Activated naive CD8-positive, alpha-beta T cell (primary cell): ENCODE measurements around the gene RPUSD1.
"Not testable (repeated sequence)": the region's sequence is repeated elsewhere in the genome, so short reads cannot be mapped to it uniquely, and the experiment has no call there.

ENCODE experiments used
- H3K27ac Mint-ChIP-seq: one replicate; pipeline ENCODE4 v1.8.0; 2021; ENCODE audit warnings: mixed read lengths
- H3K27me3 Mint-ChIP-seq: one replicate; pipeline ENCODE4 v1.8.0; 2021; ENCODE audit warnings: mixed read lengths
- H3K36me3 Mint-ChIP-seq: one replicate; pipeline ENCODE4 v1.8.0; 2021; ENCODE audit warnings: mixed read lengths
- H3K4me1 Mint-ChIP-seq: one replicate; pipeline ENCODE4 v1.8.0; 2021; ENCODE audit warnings: low read depth, mixed read lengths
- H3K4me3 Mint-ChIP-seq: one replicate; pipeline ENCODE4 v1.8.0; 2021; ENCODE audit warnings: mild to moderate bottlenecking, mixed read lengths
- H3K9me3 Mint-ChIP-seq: one replicate; pipeline ENCODE4 v1.8.0; 2021; ENCODE audit warnings: low read depth, mixed read lengths

RPUSD1 gene

DNA sequence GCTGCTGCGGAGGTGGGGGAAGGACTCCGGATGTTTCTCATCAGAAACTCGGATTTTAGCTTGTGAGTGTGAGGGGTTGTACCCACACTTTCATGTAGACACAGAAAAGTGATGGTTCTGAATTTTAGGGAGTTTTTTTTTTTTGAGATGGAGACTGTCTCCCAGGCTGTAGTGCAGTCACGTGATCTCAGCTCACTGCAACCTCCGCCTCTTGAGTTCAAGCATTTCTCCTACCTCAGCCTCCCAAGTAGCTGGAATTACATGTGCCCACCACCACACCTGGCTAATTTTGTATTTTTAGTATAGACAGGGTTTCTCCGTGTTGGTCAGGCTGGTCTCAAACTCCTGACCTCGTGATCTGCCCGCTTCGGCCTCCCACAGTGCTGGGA, 34.7 kb upstream of the RPUSD1 start:
- peaks cover 11% of the 10 kb centered on the region for H3K4me1 Mint-ChIP-seq

DNA sequence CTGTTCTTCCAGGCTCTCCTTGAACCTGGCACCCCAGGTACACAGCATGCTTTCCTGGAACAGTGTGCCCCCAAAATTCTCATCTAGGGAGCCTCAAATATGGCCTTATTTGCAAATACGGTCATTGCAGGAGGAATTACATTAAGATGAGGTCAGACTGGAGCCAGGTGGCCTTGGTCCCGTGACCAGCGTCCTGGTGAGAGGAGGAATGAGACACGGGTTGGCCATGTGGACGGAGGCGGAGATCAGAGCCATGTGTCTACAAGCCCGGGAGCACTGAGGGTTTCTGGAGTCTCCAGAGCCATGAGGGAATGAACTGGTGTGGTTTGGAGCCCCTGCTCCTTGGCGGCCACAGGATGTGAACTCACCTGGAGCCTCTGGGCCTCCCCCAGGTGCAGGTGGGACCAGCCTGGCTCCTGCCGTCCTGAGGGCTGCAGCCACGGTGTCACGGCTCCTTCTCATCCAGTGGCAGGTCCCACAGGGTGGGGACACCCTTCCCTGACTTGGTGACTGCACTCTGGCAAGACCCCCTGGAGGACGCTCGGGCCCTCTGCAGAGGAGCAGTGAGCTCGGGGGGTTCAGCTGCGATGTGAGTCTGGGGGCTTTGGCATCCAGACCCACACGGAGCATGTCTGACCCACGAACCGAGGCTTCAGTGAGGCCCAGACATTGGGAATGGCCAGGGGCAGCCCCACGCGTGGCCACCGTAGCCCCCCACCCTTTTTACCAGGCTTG, 34.2 kb upstream of the RPUSD1 start:
- Mint-ChIP-seq H3K4me3 (no peak overlapping the region), H3K36me3 (no peaks in the 10 kb centered on the region), H3K9me3 (no peaks in the 10 kb centered on the region), H3K4me1 (peaks cover 11% of the 10 kb centered on the region), H3K27me3 (no peaks in the 10 kb centered on the region), H3K27ac (no peak overlapping the region)

More for the DNA sequence above, 34.7 kb upstream of the RPUSD1 start:
- Mint-ChIP-seq H3K9me3 (no peaks in the 10 kb centered on the region), H3K36me3 (no peaks in the 10 kb centered on the region), H3K27me3 (no peaks in the 10 kb centered on the region), H3K4me3 (no peak overlapping the region), H3K27ac (no peak overlapping the region)

DNA sequence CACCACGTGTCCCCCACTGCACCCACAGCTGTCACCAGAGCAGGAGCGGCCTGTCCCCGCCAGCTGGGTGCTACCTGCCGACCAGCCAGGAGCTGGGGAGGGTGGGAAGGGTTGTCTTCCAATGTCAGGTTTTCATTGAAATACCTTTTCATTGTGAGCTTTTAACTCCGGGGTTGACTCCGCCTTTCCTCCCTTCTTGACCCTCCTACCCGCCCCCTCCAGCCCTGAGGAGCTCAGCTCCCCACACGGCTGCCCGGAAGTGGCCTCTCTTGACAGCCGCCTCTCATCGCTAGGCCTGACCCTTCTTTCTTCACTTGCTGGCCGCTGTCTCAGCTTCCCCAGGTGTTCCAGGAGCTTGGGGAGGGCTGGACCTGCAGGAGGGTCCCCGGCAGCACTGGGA, 33.6 kb upstream of the RPUSD1 start:
- Mint-ChIP-seq H3K27ac (no peak overlapping the region), H3K4me3 (no peak overlapping the region), H3K9me3 (no peaks in the 10 kb centered on the region), H3K27me3 (no peaks in the 10 kb centered on the region), H3K4me1 (peaks cover 11% of the 10 kb centered on the region), H3K36me3 (no peaks in the 10 kb centered on the region)

DNA sequence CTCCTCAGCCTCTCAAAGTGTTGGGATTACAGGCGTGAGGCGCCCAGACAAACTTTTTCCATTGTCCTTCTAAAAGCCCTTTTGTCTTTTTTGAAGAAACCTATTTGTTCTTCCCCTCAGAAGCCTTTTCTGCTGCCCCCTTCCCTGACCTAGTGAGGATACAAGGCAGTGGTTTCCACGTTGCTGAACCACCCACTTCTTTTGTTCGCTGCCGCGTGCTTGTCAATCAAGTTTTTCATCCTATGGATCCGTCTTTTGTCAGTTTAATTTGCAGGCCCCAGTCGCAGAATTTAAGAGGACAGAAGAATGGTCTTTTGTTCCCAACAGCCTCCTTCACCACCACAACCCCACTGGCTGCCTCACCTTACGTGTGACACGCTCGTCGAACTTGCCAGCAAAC, 32.6 kb upstream of the RPUSD1 start:
- H3K4me3 Mint-ChIP-seq = no peak overlapping the region

DNA sequence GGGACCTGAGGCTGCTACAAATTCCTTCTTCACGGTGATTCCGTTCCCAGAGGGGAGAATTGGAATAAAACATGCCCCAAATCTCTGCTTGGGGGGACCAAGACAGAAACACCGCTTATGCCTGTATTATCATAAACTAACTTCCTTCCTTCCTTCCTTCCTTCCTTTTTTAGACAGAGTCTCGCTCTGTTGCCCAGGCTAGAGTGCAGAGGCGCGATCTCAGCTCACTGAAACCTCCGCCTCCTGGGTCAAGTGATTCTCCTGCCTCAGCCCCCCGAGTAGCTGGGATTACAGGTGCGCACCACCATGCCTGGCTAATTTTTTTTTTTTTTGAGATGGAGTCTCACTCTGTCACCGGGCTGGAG, 31.8 kb upstream of the RPUSD1 start:
- not testable (repeated sequence) for H3K36me3 Mint-ChIP-seq, H3K9me3 Mint-ChIP-seq, H3K27me3 Mint-ChIP-seq
- Mint-ChIP-seq H3K4me1 (peaks cover 11% of the 10 kb centered on the region), H3K27ac (peak overlapping the region; percentile 54), H3K4me3 (peak overlapping the region; percentile 57)

More for the DNA sequence above, 32.6 kb upstream of the RPUSD1 start:
- Mint-ChIP-seq H3K4me1 (peaks cover 11% of the 10 kb centered on the region), H3K27ac (no peak overlapping the region), H3K9me3 (no peaks in the 10 kb centered on the region), H3K36me3 (no peaks in the 10 kb centered on the region), H3K27me3 (no peaks in the 10 kb centered on the region)

DNA sequence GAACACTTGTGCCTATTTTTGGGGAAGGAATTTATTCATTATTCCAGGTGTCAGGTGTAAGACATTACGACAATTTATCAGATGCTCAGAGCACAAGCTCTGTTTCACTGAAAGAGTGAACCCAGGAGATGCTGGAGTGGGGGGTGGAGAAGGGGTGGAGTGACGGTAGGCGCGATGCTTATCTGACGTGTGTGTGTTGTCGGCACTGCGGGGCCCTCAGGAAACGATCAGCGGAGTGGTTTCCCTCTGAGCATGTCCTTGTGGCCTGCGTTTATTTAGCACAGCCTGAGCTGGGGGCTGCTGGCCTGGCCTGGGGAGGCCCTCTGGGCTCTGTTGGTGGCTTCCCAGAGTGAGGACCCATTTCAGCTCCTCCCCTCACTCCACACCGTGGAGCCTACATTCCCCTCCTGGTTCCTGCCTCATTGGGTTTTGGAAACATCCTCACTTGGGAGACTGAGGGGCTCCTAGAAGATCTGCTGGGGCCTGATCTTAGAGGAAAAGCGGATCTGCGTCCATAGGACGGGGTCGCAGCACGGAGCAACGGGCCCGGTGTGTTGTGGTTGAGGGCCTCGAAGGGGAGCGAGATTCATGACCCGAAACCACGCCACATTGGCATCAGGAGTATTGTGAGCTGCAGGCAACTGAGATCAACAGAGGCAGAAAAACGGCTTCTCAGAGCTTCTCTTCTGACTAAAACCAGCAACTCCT, 31.3 kb upstream of the RPUSD1 start:
- no peaks in the 10 kb centered on the region for H3K27me3 Mint-ChIP-seq
- H3K27ac Mint-ChIP-seq = peak overlapping the region; percentile 34
- H3K9me3 Mint-ChIP-seq = no peaks in the 10 kb centered on the region
- peaks cover 11% of the 10 kb centered on the region for H3K4me1 Mint-ChIP-seq
- H3K36me3 Mint-ChIP-seq = no peaks in the 10 kb centered on the region
- peak overlapping the region; percentile 57 for H3K4me3 Mint-ChIP-seq

DNA sequence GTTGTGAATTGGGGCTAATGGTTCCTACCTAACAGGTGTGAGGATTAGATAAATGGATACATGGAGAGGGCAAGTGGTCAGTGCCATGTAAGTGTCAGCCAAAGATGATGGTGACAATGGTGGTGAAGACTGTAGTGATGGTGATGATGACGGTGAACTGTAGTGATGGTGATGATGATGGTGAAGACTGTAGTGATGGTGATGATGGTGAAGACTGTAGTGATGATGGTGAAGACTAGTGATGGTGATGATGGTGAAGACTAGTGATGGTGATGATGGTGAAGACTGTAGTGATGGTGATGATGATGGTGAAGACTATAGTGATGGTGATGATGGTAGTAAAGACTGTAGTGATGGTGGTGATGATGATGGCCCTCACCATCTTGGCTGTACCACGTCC, 30.4 kb upstream of the RPUSD1 start:
- no peak overlapping the region for H3K4me3 Mint-ChIP-seq
- H3K36me3 Mint-ChIP-seq = no peaks in the 10 kb centered on the region
- no peak overlapping the region for H3K27ac Mint-ChIP-seq
- H3K4me1 Mint-ChIP-seq = peaks cover 13% of the 10 kb centered on the region
- H3K27me3 Mint-ChIP-seq = no peaks in the 10 kb centered on the region
- no peaks in the 10 kb centered on the region for H3K9me3 Mint-ChIP-seq

DNA sequence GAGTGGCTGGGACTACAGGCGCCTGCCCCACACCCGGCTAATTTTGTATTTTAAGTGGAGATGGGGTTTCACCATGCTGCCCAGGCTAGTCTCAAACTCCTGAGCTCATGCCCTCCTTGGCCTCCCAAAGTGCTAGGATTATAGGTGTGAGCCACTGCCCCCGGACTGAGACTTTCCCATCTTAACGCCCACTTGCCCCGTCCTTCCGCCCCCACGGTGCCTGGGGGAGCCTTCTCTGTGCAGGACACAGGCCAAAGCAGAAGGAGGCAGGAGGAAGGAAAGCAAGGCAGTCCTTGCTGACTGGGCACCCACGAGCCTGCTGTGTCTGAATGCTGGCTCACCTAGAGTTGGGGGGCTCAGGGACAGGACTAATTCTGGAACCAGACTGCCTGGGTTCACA, 30.0 kb upstream of the RPUSD1 start:
- no peaks in the 10 kb centered on the region for H3K36me3 Mint-ChIP-seq
- no peak overlapping the region for H3K27ac Mint-ChIP-seq
- H3K4me1 Mint-ChIP-seq = peaks cover 13% of the 10 kb centered on the region
- H3K4me3 Mint-ChIP-seq = no peak overlapping the region
- no peaks in the 10 kb centered on the region for H3K27me3 Mint-ChIP-seq
- H3K9me3 Mint-ChIP-seq = no peaks in the 10 kb centered on the region

DNA sequence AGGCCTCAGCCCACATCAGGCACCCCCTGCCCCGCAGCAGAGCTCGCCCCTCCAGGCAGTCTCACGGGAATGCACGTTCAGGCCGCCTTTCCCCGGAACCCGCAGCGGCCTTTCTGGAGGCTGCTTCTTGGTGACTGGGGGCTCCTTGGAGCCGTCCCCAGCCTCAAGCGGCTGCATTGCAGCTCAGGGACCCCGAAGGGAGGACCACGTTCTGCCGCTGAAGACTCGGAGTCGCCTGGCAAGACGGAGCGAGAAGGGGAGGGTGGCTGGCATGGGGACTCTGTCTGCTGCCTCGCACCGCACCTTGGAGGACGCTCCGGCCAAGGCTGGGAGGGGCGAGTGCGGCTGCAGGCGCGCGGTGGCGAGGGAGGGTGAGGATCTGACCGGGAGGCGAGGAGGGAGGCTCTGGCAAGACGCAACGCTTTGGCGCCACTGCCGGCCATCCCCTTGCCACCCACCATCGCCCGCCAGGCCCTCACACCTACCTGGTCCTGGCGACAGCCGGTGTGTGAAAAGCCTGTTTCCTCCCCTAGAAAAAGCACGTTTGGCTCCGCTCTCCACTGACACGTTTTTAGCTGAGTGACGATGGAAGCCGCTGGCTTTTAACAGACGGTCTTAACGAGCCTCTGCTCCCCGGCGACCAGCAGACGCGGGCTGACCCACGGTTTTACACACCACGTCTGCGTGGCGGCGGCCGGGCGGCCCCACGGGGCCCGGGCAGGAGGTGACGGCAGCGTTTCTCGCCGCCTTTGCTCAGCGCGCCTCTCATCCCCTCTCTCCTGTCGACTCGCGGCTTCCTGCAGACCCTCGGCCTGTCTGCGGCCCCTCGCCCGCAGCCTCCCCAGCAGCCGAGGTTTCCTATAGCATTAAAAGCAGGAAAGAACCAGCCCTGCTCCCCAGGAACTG, 29.1 kb upstream of the RPUSD1 start:
- H3K4me1 Mint-ChIP-seq = peaks cover 13% of the 10 kb centered on the region
- no peak overlapping the region for H3K27ac Mint-ChIP-seq
- peaks cover 2% of the 10 kb centered on the region for H3K27me3 Mint-ChIP-seq
- no peaks in the 10 kb centered on the region for H3K36me3 Mint-ChIP-seq
- no peak overlapping the region for H3K4me3 Mint-ChIP-seq
- no peaks in the 10 kb centered on the region for H3K9me3 Mint-ChIP-seq

DNA sequence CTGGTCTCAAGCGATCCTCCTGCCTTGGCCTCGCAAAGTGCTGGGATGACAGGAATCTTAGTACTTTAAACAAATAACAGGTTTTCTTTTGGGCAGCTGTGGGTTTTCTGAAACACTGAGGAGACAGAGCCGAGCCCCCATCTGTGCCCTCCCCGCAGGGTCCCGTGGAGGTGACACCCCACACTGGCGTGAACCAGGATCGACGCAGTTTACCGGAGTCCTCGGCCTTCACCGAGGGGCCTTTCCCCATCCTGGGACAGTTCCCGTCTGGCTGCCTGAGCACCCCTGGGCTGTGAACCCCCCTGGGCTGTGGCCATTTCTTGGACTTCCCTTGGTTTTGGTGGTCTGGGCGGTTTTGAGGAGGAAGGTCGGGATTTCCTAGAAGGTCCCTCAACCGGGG, 27.7 kb upstream of the RPUSD1 start:
- no peaks in the 10 kb centered on the region for H3K9me3 Mint-ChIP-seq
- H3K27ac Mint-ChIP-seq = no peak overlapping the region
- no peaks in the 10 kb centered on the region for H3K36me3 Mint-ChIP-seq
- H3K27me3 Mint-ChIP-seq = peaks cover 4% of the 10 kb centered on the region
- H3K4me3 Mint-ChIP-seq = no peak overlapping the region
- H3K4me1 Mint-ChIP-seq = peaks cover 13% of the 10 kb centered on the region

DNA sequence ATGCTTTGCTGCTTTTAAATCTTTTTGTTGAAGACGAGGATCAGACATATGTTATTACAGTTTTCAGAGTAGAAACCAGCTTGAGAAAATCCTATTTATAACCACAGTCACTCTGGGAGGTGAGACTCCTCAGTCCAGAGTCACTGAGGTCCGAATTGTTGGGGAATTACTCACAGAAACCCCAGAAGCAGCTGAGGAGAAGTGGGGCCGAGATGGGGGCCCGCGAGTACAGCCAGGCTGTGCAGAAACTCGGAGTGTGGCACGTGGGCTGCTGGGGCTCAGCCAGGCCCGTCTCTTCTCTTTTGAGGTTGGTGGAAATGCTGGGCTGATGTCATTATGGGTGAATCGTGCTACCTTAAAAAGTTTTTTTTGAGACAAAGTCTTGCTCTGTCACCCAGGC, 26.8 kb upstream of the RPUSD1 start:
- H3K4me1 Mint-ChIP-seq = peaks cover 11% of the 10 kb centered on the region
- no peaks in the 10 kb centered on the region for H3K36me3 Mint-ChIP-seq
- H3K4me3 Mint-ChIP-seq = no peak overlapping the region
- H3K27me3 Mint-ChIP-seq = peaks cover 4% of the 10 kb centered on the region
- H3K27ac Mint-ChIP-seq = no peak overlapping the region
- H3K9me3 Mint-ChIP-seq = no peaks in the 10 kb centered on the region

DNA sequence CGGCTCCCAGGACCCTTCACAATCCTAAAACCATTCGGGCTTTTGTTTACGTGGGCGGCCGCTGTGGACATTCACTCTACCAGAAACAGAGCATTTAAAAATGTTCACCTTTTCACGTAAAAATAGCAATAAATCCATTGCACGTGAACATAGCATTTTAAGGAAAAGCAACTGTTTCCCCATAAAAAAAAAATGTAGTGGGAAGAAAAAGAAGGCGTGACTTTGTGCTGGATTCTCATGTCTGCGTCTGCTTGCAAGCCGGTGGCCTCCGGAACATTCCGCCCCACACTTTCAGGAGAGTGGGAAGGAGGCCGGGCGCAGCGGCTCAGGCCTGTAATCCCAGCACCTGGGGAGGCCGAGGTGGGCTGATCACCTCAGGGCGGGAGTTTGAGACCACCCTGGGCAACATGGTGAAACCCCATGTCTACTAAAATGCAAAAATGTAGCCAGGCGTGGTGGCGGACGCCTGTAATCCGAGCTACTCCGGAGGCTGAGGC, 25.8 kb upstream of the RPUSD1 start:
- Mint-ChIP-seq H3K27me3 (peaks cover 4% of the 10 kb centered on the region), H3K27ac (no peak overlapping the region), H3K4me3 (no peak overlapping the region), H3K36me3 (no peaks in the 10 kb centered on the region), H3K4me1 (peaks cover 6% of the 10 kb centered on the region), H3K9me3 (no peaks in the 10 kb centered on the region)

DNA sequence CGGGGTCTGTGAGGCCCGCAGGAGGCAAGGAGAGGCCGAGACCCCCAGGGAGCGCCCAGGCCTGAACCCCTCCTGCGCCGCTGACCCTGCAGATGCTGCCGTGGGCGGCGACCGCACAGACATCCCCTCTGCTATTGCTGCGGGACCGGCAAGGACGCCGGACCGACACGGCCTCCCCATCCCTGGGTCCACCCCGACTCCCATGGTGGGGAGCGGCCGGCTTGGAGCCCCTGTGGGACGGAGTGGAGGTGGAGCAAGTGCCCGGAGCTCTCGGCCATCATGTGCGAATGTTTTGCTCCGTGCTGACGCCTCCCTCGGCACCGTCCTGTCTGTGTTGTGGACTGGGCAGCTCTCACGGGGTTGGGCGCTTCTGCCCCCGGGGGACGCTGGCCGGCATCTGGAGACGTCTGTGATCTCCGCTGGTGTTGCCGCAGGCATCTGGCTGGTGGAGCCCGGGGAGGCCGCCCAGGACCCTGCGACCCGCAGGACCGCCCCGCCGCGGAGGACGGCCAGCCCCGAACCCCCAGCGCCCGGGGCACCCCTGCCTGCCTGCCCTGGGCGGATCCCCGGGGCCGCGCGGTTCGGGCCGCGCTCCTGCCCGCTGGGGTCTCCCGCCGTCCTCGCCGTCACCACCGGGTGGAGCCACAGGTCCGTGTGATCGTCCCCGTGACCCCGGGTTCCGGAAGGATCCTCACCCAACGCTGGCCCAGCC, 25.2 kb upstream of the RPUSD1 start:
- Mint-ChIP-seq H3K27me3 (peaks cover 4% of the 10 kb centered on the region), H3K4me1 (peaks cover 10% of the 10 kb centered on the region), H3K9me3 (no peaks in the 10 kb centered on the region), H3K4me3 (no peak overlapping the region), H3K36me3 (no peaks in the 10 kb centered on the region), H3K27ac (no peak overlapping the region)

DNA sequence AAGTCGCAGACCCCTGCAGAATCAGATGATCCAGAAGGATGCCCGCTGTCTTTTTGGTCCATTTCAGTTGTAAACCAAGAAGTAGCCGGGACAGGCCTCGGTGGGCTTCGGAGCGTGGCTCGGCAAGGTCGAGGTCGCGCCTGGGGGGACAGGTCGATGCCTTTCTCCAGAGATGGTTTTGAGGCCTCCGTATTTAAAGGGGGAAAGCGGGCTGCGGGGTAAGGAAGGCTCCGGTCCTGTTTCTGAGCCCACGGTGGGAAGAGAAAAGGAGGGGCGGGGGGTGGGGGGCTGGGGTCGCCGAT, 19.9 kb upstream of the RPUSD1 start:
- Mint-ChIP-seq H3K27me3 (peaks cover 4% of the 10 kb centered on the region), H3K36me3 (no peaks in the 10 kb centered on the region), H3K9me3 (no peaks in the 10 kb centered on the region), H3K4me3 (peak overlapping the region; percentile 96), H3K27ac (peak overlapping the region; percentile 92), H3K4me1 (peaks cover 13% of the 10 kb centered on the region)
